ENCODE results near the gene BUD13. TPM values are rescaled to one million over a fixed set of nuclear protein-coding genes. Genes with fewer than 3 reads are reported as not detected.

Gene BUD13
- total RNA-seq, 1 donor from 2014 or later, result 12.1 TPM

DNA sequence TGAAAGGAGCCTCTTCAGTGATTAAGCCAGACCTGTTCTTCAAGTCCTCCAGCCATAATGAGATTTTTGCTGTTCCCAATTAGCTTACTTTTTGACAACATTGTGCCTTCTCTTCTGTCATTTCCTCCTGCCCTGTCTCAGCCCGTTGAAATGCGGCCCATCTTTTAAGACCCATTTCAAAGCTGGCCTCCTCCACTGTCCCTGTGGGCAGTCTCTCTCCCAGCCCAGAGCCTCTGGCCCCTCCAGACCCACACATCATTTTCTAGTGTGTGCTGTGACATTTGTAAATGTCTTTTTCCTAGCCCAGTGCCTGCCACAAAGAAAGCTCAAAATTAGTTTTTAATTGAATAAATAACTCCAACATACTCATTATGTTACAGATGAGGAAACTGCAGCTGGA lies 70.9 kb downstream of the BUD13 start:
- no peak for TF ChIP-seq CTCF (IDR thresholded peaks at IDR 0.05; ENCODE audit: insufficient read depth, low read length, poor library complexity, severe bottlenecking)

DNA sequence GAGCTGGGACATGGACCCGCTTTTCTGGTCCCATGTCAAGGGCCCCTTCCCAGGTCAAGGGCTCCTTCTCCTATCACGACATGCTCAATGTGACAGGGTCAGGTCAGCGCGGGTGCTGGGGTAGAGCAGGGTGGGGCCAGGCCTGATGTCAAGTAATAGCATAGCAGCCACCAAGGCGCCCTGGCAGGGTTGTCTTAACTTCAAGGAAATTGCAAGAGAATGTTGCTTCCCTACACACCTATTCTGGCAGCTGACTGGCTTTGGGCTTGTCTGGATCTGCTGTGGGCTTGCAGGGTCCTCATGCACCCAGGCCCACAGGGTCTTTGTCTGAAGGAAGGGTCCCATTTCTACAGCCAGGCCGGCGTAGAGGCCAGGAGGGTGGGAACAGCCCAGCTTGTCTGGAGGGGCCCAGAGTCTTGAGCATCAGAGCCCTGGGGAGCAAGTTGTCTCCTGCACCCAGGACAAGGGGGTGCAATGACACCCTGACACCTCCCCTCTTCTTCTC lies 71.4 kb downstream of the BUD13 start:
- H3K36me3 ChIP-seq (ENCODE audit: control insufficient read depth, insufficient read depth, low read length), result no peaks in the 10 kb centered on the region
- DNase-seq (ENCODE audit: low read depth), result no peak
- no peaks in the 10 kb centered on the region for H3K27me3 ChIP-seq (ENCODE audit: control insufficient read depth, insufficient read depth, low read length)
- TF ChIP-seq CTCF (IDR thresholded peaks at IDR 0.05; ENCODE audit: insufficient read depth, low read length, poor library complexity, severe bottlenecking), result no peak
- no peak overlapping the region for H3K4me3 ChIP-seq (ENCODE audit: low read depth, low read length)

More for the DNA sequence above, 70.9 kb downstream of the BUD13 start:
- no peak for DNase-seq (ENCODE audit: low read depth)
- H3K36me3 ChIP-seq (ENCODE audit: control insufficient read depth, insufficient read depth, low read length), result no peaks in the 10 kb centered on the region
- peaks cover 1% of the 10 kb centered on the region for H3K27me3 ChIP-seq (ENCODE audit: control insufficient read depth, insufficient read depth, low read length)
- H3K4me3 ChIP-seq (ENCODE audit: low read depth, low read length), result no peak overlapping the region

DNA sequence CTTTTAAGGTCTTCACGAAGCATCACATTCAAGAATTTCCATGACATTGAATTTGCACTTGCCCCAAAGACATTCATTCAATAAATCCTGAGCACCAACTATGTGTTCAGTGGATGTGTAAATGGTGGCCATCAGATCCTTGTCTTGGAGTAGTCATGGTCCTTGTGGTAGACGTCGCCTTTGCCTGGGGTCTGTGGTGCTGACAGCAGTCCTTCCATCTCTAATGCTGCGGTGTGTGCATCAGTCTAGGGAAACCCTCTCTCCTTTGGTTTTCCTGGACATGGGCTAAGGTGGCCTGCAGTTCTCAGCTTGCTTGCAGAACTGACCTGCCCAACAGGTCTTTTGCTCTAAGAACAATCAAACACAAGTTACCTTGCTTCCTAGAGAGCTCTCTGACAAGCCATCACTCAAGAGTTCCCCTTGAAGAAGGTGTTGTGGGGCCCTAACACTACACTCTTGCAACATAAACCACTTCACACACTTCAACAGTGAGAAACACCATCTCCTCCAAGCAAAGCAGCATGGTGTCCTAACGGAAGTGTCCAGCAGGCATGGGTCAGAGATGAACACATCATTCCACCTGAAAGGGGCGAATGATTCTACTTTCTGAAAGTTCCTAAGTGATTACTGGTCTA lies 72.1 kb downstream of the BUD13 start:
- DNase-seq (ENCODE audit: low read depth), result no peak
- no peak overlapping the region for H3K4me3 ChIP-seq (ENCODE audit: low read depth, low read length)
- no peaks in the 10 kb centered on the region for H3K36me3 ChIP-seq (ENCODE audit: control insufficient read depth, insufficient read depth, low read length)
- TF ChIP-seq CTCF (IDR thresholded peaks at IDR 0.05; ENCODE audit: insufficient read depth, low read length, poor library complexity, severe bottlenecking), result no peak
- no peaks in the 10 kb centered on the region for H3K27me3 ChIP-seq (ENCODE audit: control insufficient read depth, insufficient read depth, low read length)

Other genes starting within 250 kb of the BUD13 start
- gene ZPR1, start 15.0 kb upstream of the BUD13 start, total RNA-seq, result 46.9 and 82.1 TPM in 2 replicates
- gene APOA5, start 18.9 kb upstream of the BUD13 start, total RNA-seq, result not detected in 2 replicates
- not detected in 2 replicates for gene APOA4, start 50.3 kb upstream of the BUD13 start, total RNA-seq
- gene APOC3, start 56.9 kb upstream of the BUD13 start, total RNA-seq, result not detected in 2 replicates
- not detected in 2 replicates for gene APOA1, start 64.6 kb upstream of the BUD13 start, total RNA-seq

Data from kidney epithelial cell (primary cell).